HG02571 (cell line): ENCODE data around the gene ADAT1.

Source experiments
- ATAC-seq: cut with Tn5 transposase; IDR thresholded peaks from one replicate; pipeline ENCODE4 v1.9.1; 2021; ENCODE audit warnings: mild to moderate bottlenecking, moderate library complexity; ENCODE audit not compliant: unreplicated experiment

Gene ADAT1

GRCh38 chr16:75622761-75623605 lies at the start of gene ADAT1:
ADAT1 (minus strand) TSS chr16:75623281; CDS start chr16:75620799, 2,482 bp downstream.
- peak; percentile 94 for ATAC-seq

- no peak for ATAC-seq
These were observed 44.4 kb upstream of the ADAT1 start for GRCh38 chr16:75667503-75667902.

- no peak for ATAC-seq
These were observed 37.7 kb upstream of the ADAT1 start for GRCh38 chr16:75660726-75661302.

- no peak for ATAC-seq
These were observed 37.2 kb upstream of the ADAT1 start for GRCh38 chr16:75660321-75660720.

GRCh38 chr16:75658175-75658574 lies 35.1 kb upstream of the ADAT1 start:
- ATAC-seq, result no peak

- ATAC-seq, result no peak
These were observed 30.8 kb upstream of the ADAT1 start for GRCh38 chr16:75653922-75654321.

- ATAC-seq, result peak; percentile 39
These were observed 25.4 kb upstream of the ADAT1 start for GRCh38 chr16:75648265-75649076.

- peak; percentile 82 for ATAC-seq
These were observed 24.6 kb upstream of the ADAT1 start, which contains the start of the genes KARS1 and TERF2IP for GRCh38 chr16:75647492-75648264. KARS1 (minus strand) TSS chr16:75647665; CDS start chr16:75647639, 26 bp downstream. TERF2IP (plus strand) TSS chr16:75647773; CDS start chr16:75647883, 110 bp downstream.

GRCh38 chr16:75647112-75647491 lies 24.0 kb upstream of the ADAT1 start:
- peak; percentile 15 for ATAC-seq

- no peak for ATAC-seq
These were observed 21.3 kb upstream of the ADAT1 start for GRCh38 chr16:75644240-75645012.

GRCh38 chr16:75640598-75640997 lies 17.5 kb upstream of the ADAT1 start:
- no peak for ATAC-seq

GRCh38 chr16:75635036-75635435 lies 12.0 kb upstream of the ADAT1 start:
- no peak for ATAC-seq

GRCh38 chr16:75632857-75633256 lies 9.8 kb upstream of the ADAT1 start:
- ATAC-seq, result no peak

GRCh38 chr16:75630052-75630451 lies 7.0 kb upstream of the ADAT1 start:
- no peak for ATAC-seq

GRCh38 chr16:75629132-75629531 lies 6.1 kb upstream of the ADAT1 start:
- no peak for ATAC-seq

GRCh38 chr16:75628351-75628750 lies 5.3 kb upstream of the ADAT1 start:
- ATAC-seq, result no peak

- no peak for ATAC-seq
These were observed 4.8 kb upstream of the ADAT1 start for GRCh38 chr16:75627851-75628250.

GRCh38 chr16:75626806-75627205 lies 3.7 kb upstream of the ADAT1 start:
- no peak for ATAC-seq

GRCh38 chr16:75624921-75625334 lies 1.8 kb upstream of the ADAT1 start:
- ATAC-seq, result no peak

GRCh38 chr16:75621170-75621477 lies 2.0 kb downstream of the ADAT1 start:
- ATAC-seq, result no peak
